H1 (cell line): Measurements from ENCODE around the gene ALG3. TPM values are rescaled to one million over a fixed set of nuclear protein-coding genes. Genes with fewer than 3 reads are reported as not detected.

Experiments
- CTCF ChIA-PET: fragments of 300-600 bp; sonication (Branson Sonifier 250); formaldehyde crosslinking; loops from one replicate; lab custom pipeline; 2021; ENCODE audit not compliant: partially characterized antibody; lab: Charles Lee
- POLR2A ChIA-PET: fragments of 300-600 bp; sonication (Branson Sonifier 250); formaldehyde crosslinking; loops from one replicate; lab custom pipeline; 2021; ENCODE audit warnings: inconsistent platforms; ENCODE audit not compliant: partially characterized antibody; lab: Charles Lee
- DNase-seq, 2 experiments: peaks; one replicate each; pipeline versions ENCODE4 v3.0.0 to v3.0.0-alpha.2; 2010 to 2022; ENCODE audit warnings: low spot score in 2 of 2, low read depth in 1 of 2, mixed read lengths in 1 of 2
- FAIRE-seq: peaks from 2 replicates; lab custom pipeline; 2011; peaks lifted over from hg19 to GRCh38; lab: Jason Lieb, UNC
- H2AFZ ChIP-seq: 2 replicates; pipeline ENCODE4 v1.8.1; 2012; ENCODE audit warnings: low read length, inconsistent platforms
- H2AK5ac ChIP-seq: 2 replicates; pipeline ENCODE4 v1.6.1; 2013; ENCODE audit warnings: low read depth, low read length
- H2BK120ac ChIP-seq: replicated peaks from 2 replicates; pipeline ENCODE3; 2013; ENCODE audit warnings: low read depth, low read length, inconsistent platforms
- H2BK12ac ChIP-seq: 2 replicates; pipeline ENCODE4 v1.6.1; 2013; ENCODE audit warnings: low read depth, low read length
- H2BK15ac ChIP-seq: 2 replicates; pipeline ENCODE4 v1.6.1; 2013; ENCODE audit warnings: low read length
- H2BK20ac ChIP-seq: 2 replicates; pipeline ENCODE4 v1.6.1; 2013; ENCODE audit warnings: low read length
- H2BK5ac ChIP-seq: 2 replicates; pipeline ENCODE4 v1.6.1; 2013; ENCODE audit warnings: low read depth, low read length
- H3K14ac ChIP-seq: 2 replicates; pipeline ENCODE4 v1.6.1; 2013; ENCODE audit warnings: inconsistent platforms; ENCODE audit not compliant: insufficient read length
- H3K18ac ChIP-seq: 2 replicates; pipeline ENCODE4 v1.6.1; 2013; ENCODE audit warnings: low read length; ENCODE audit errors: extremely low read depth
- H3K23ac ChIP-seq: 2 replicates; pipeline ENCODE4 v1.6.1; 2013; ENCODE audit warnings: inconsistent platforms; ENCODE audit not compliant: insufficient read length
- H3K23me2 ChIP-seq: 2 replicates; pipeline ENCODE4 v1.6.1; 2013; ENCODE audit warnings: low read depth, low read length
- H3K27ac ChIP-seq: 2 replicates; pipeline ENCODE4 v1.6.1; 2011; ENCODE audit warnings: low read depth, low read length, inconsistent platforms
- H3K27me3 ChIP-seq, 4 experiments: replicated peaks in 1 of 4; 1 replicate in 1 of 4; 2 replicates in 3 of 4; pipeline versions ENCODE4 v1.6.1 to v1.8.1; 2011 to 2013; ENCODE audit warnings: low read length in 3 of 4, mild to moderate bottlenecking in 3 of 4, inconsistent platforms in 2 of 4, mixed read lengths in 2 of 4, moderate library complexity in 1 of 4; ENCODE audit not compliant: control insufficient read depth in 3 of 4, insufficient read depth in 3 of 4; ENCODE audit errors: extremely low read depth in 1 of 4
- H3K36me3 ChIP-seq, 4 experiments: 2 replicates each; pipeline versions ENCODE4 v1.6.1 to v1.8.1; 2011 to 2013; ENCODE audit warnings: mild to moderate bottlenecking in 4 of 4, low read length in 3 of 4, moderate library complexity in 2 of 4, control low read depth in 1 of 4, inconsistent platforms in 1 of 4; ENCODE audit not compliant: insufficient read depth in 4 of 4, control insufficient read depth in 2 of 4
- H3K4ac ChIP-seq: replicated peaks from 2 replicates; pipeline ENCODE3; 2013; ENCODE audit warnings: low read length, low read depth, mixed read lengths, inconsistent platforms; ENCODE audit not compliant: insufficient read length
- H3K4me1 ChIP-seq, 4 experiments: replicated peaks in 1 of 4; 1 replicate in 1 of 4; 2 replicates in 3 of 4; pipeline versions ENCODE4 v1.6.1 to v1.8.1; 2011 to 2013; ENCODE audit warnings: low read length in 3 of 4, inconsistent platforms in 2 of 4, mixed read lengths in 1 of 4; ENCODE audit not compliant: insufficient read depth in 4 of 4, control insufficient read depth in 3 of 4
- H3K4me2 ChIP-seq, 2 experiments: 2 replicates each; pipeline versions ENCODE4 v1.6.1 to v1.8.1; 2011 to 2013; ENCODE audit warnings: low read depth in 2 of 2, low read length in 2 of 2, control low read depth in 1 of 2, inconsistent platforms in 1 of 2, mild to moderate bottlenecking in 1 of 2; ENCODE audit not compliant: insufficient read depth in 1 of 2
- H3K4me3 ChIP-seq, 4 experiments: fragments of 200-600, 300-600 bp in 1 of 4; sonication (generic), shearing (Covaris generic), sonication (Bioruptor Twin) in 1 of 4; 2 replicates each; pipeline versions ENCODE4 v1.5.1 to v1.8.1; 2011 to 2016; ENCODE audit warnings: low read length in 4 of 4, low read depth in 3 of 4, control low read depth in 2 of 4, inconsistent platforms in 2 of 4, mild to moderate bottlenecking in 2 of 4, mixed read lengths in 1 of 4, moderate library complexity in 1 of 4; ENCODE audit not compliant: insufficient read depth in 2 of 4; ENCODE audit errors: extremely low read depth in 1 of 4
- H3K56ac ChIP-seq: replicated peaks from 2 replicates; pipeline ENCODE3; 2013; ENCODE audit warnings: low read depth, mild to moderate bottlenecking, mixed read lengths, low read length, inconsistent platforms; ENCODE audit not compliant: insufficient read length
- H3K79me1 ChIP-seq: 2 replicates; pipeline ENCODE4 v1.6.1; 2013; ENCODE audit warnings: low read depth, low read length, control low read depth
- H3K79me2 ChIP-seq, 2 experiments: 2 replicates each; pipeline versions ENCODE4 v1.6.1 to v1.8.1; 2012 to 2013; ENCODE audit warnings: low read length in 2 of 2, mild to moderate bottlenecking in 2 of 2, inconsistent platforms in 1 of 2; ENCODE audit not compliant: insufficient read depth in 2 of 2, control insufficient read depth in 1 of 2
- H3K9ac ChIP-seq, 4 experiments: replicated peaks in 1 of 4; 1 replicate in 1 of 4; 2 replicates in 3 of 4; pipeline versions ENCODE4 v1.6.1 to v1.8.1; 2011 to 2013; ENCODE audit warnings: low read depth in 3 of 4, low read length in 3 of 4, control low read depth in 2 of 4, mild to moderate bottlenecking in 2 of 4, moderate library complexity in 2 of 4, inconsistent platforms in 1 of 4; ENCODE audit errors: extremely low read depth in 1 of 4
- H3K9me3 ChIP-seq, 2 experiments: 2 replicates each; pipeline versions ENCODE4 v1.6.1 to v1.8.1; 2012 to 2013; ENCODE audit warnings: mild to moderate bottlenecking in 2 of 2, moderate library complexity in 2 of 2, control low read depth in 1 of 2, inconsistent platforms in 1 of 2, low read depth in 1 of 2, low read length in 1 of 2, mixed read lengths in 1 of 2; ENCODE audit not compliant: insufficient read depth in 2 of 2
- H4K20me1 ChIP-seq, 2 experiments: replicated peaks in 1 of 2; 2 replicates each; pipeline versions ENCODE3 to v1.8.1; 2011 to 2013; ENCODE audit warnings: inconsistent platforms in 2 of 2, low read length in 2 of 2, mild to moderate bottlenecking in 1 of 2; ENCODE audit not compliant: insufficient read depth in 2 of 2, control insufficient read depth in 1 of 2
- H4K5ac ChIP-seq: 2 replicates; pipeline ENCODE4 v1.6.1; 2013; ENCODE audit warnings: low read length, low read depth, mixed read lengths, inconsistent platforms; ENCODE audit not compliant: insufficient read length
- H4K8ac ChIP-seq: 2 replicates; pipeline ENCODE4 v1.8.0; 2013; ENCODE audit warnings: mild to moderate bottlenecking, moderate library complexity, low read length, inconsistent platforms; ENCODE audit not compliant: insufficient read depth; ENCODE audit errors: extremely low read depth
- H4K91ac ChIP-seq: replicated peaks from 2 replicates; pipeline ENCODE3; 2013; ENCODE audit warnings: low read length, mixed read lengths, inconsistent platforms; ENCODE audit not compliant: insufficient read length
- ASH2L ChIP-seq: fragments of 200-600, 300-600 bp; sonication (generic); IDR thresholded peaks from one replicate; pipeline ENCODE4 v1.7.1; 2017; ENCODE audit warnings: low read length
- POLR2A ChIP-seq, 2 experiments: IDR thresholded peaks; 1 replicate in 1 of 2; 2 replicates in 1 of 2; pipeline ENCODE4 v1.6.1; 2011; ENCODE audit warnings: low read depth in 2 of 2, low read length in 2 of 2, mild to moderate bottlenecking in 2 of 2; ENCODE audit errors: control extremely low read depth in 1 of 2
- TEAD4 ChIP-seq: IDR thresholded peaks from 2 replicates; pipeline ENCODE4 v1.6.1; 2012; ENCODE audit warnings: low read depth, low read length, inconsistent platforms, mixed read lengths
- USF2 ChIP-seq: IDR thresholded peaks from 2 replicates; pipeline ENCODE4 v1.6.1; 2011; ENCODE audit warnings: low read length, improper control_type of control experiment
- WGBS, 2 experiments: shearing (Covaris generic) in 1 of 2; methylation state at CpG; one replicate each; pipeline versions ENCODE4 v1.1.6 to v1.1.7; 2013 to 2015; ENCODE audit warnings: low lambda C conversion rate in 2 of 2, mixed read lengths in 2 of 2, inconsistent platforms in 1 of 2, low coverage in 1 of 2, missing lambda C conversion rate in 1 of 2; ENCODE audit not compliant: insufficient replicate concordance in 2 of 2, insufficient coverage in 1 of 2, insufficient read length in 1 of 2; ENCODE audit errors: extremely low coverage in 1 of 2, missing lambda C conversion rate in 1 of 2; 5-methylcytosine and 5-hydroxymethylcytosine counted together
- polyA plus RNA-seq, 7 experiments: library from polyadenylated mRNA; depleted of rRNA in 3 of 7; stranded (reverse) in 5 of 7; unstranded in 2 of 7; fragments of >200 nt in 5 of 7; fragments of 200-250 nt in 2 of 7; gene quantifications; 1 replicate in 5 of 7; 2 replicates in 1 of 7; 4 replicates in 1 of 7; pipeline versions ENCODE4 v1.2.1 to v1.2.3, GENCODE V29; 2011 to 2013; ENCODE audit warnings: missing spikeins in 2 of 7, mixed read lengths in 2 of 7
- total RNA-seq: library from RNA; stranded (reverse); fragmentation: NEBNext Ultra II Directional; extraction: Animal tissue kit (Norgen Biotek cat#: 25700); gene quantifications from 2 replicates; pipeline ENCODE4 v1.2.1, GENCODE V29; 2021

ALG3 gene
- total and polyA plus RNA-seq, 2 of the 8 experiments (the other 6 are each of a cell fraction or from before 2014, with no cell fraction given) = 54.6 to 148 TPM

GRCh38 chr3:184255291-184256039 is 6.7 kb upstream of the ALG3 start:
- H3K23ac ChIP-seq = no peak overlapping the region
- peaks cover 6% of the 10 kb centered on the region; the same call in 1 of the 2 replicates for H3K23me2 ChIP-seq
- no peak overlapping the region for H3K56ac ChIP-seq
- peaks cover 15 to 18% of the 10 kb centered on the region in 2 experiments for H4K20me1 ChIP-seq
- no peak overlapping the region for H3K14ac ChIP-seq
- H2AK5ac ChIP-seq = no peak overlapping the region
- no peak overlapping the region for H2BK15ac ChIP-seq
- no peak overlapping the region for H4K91ac ChIP-seq
- H3K4me3 ChIP-seq = no peak overlapping the region
- H2BK12ac ChIP-seq = no peak overlapping the region
- H3K27ac ChIP-seq = no peak overlapping the region
- POLR2A ChIA-PET = interaction anchor here (1.0 kb wide), 1 partner anchor 15 kb away, joined by 5 read pairs; no protein-coding TSS in a partner anchor
- H3K27me3 ChIP-seq = peaks cover 2 to 24% (median 20%) of the 10 kb centered on the region in 4 experiments
- CTCF ChIA-PET = interaction anchor here (1.1 to 14.0 kb wide), 5 partner anchors 9 to 29 kb away, joined by 3 to 136 read pairs (median 4); partner anchors contain the start of gene VWA5B2
- H4K8ac ChIP-seq = no peak overlapping the region
- no peak overlapping the region for H3K4me2 ChIP-seq
- no peak overlapping the region for H3K18ac ChIP-seq
- H3K79me2 ChIP-seq = no peaks in the 10 kb centered on the region; a peak in 1 of 4 replicates
- 89% methylated on average over 3 of the region's 3 CpGs; no CpG with 5 or more reads in 1 of the 2 experiments for WGBS, 2 experiments
- no peak overlapping the region for H2AFZ ChIP-seq
- H3K4me1 ChIP-seq = peaks cover 0 to 2% (median 1%) of the 10 kb centered on the region in 4 experiments; a peak in 4 of 7 replicates
- DNase-seq (no peak), FAIRE-seq (no peak)
- H4K5ac ChIP-seq = no peak overlapping the region
- no peak overlapping the region for H3K4ac ChIP-seq
- no peaks in the 10 kb centered on the region for H3K9me3 ChIP-seq
- no peak overlapping the region for H2BK5ac ChIP-seq
- no peak overlapping the region for H3K9ac ChIP-seq
- H2BK20ac ChIP-seq = no peak overlapping the region
- H3K79me1 ChIP-seq = no peaks in the 10 kb centered on the region
- H2BK120ac ChIP-seq = no peak overlapping the region
- H3K36me3 ChIP-seq = no peaks in the 10 kb centered on the region
- TF ChIP-seq USF2 (no peak), TEAD4 (no peak), ASH2L (no peak), POLR2A (IDR thresholded peaks at IDR 0.05; ENCODE audit: control extremely low read depth in 1 of 2, low read depth in 2 of 2, low read length in 2 of 2) (no peak)
